ENCODE measurements around the gene CACHD1. TPM values are rescaled to one million over a fixed set of nuclear protein-coding genes. Genes with fewer than 3 reads are reported as not detected.

Gene CACHD1
- polyA plus RNA-seq, 1 of the 3 experiments (the other 2 are of a cell fraction): 2.2 TPM

DNA sequence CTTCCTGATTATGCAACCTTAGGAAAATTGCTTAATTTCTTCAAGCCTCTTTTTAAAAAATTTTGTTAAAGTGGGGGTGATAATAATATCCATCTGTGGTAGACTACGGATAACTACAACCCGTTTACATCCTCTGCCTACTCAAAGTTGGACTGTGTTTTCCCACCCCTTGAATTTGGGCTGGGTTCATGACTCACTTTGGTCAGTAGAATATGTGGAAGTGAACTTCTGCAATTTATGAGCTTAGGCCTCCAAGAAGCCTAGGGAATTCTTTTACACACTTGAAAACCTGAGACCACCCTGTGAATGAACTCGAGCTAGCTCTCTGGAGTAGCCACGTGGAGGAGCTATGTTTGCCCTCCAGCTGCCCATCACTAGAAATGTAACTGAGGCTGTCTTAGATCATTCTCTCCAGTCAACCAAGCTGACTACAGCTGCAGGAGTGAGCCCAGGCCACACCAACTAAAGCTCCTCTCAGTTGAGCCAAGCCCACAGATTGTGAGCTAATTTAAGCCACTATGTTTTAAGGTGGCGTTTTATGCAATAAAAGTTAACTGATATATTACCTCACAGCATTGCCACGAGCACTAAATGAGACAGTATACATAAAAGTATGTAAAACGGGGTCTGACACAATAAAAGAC lies 29.6 kb upstream of the CACHD1 start:
- CTCF ChIA-PET: interaction anchor here (2.0 kb wide), 1 partner anchor 10 kb away, joined by 4 read pairs; no protein-coding TSS in a partner anchor
- H3K4me1 ChIP-seq (ENCODE audit: control insufficient read depth in 1 of 2, insufficient read depth in 2 of 2, low read depth in 1 of 2, low read length in 1 of 2): no peaks in the 10 kb centered on the region
- no peaks in the 10 kb centered on the region for H4K20me1 ChIP-seq (ENCODE audit: insufficient read depth)
- H3K9me3 ChIP-seq: no peaks in the 10 kb centered on the region
- no peak overlapping the region for H3K9ac ChIP-seq
- POLR2A ChIA-PET: no interaction called here
- DNase-seq: no peak
- no peaks in the 10 kb centered on the region for H3K27me3 ChIP-seq (ENCODE audit: insufficient read depth)
- no peak overlapping the region for H2AFZ ChIP-seq (ENCODE audit: low read depth)
- no peaks in the 10 kb centered on the region for H3K36me3 ChIP-seq (replicated peaks in 1 of 2; ENCODE audit: control insufficient read depth in 1 of 2, insufficient read depth in 2 of 2, low read length in 1 of 2)
- no peak overlapping the region for H3K4me2 ChIP-seq
- H3K79me2 ChIP-seq (ENCODE audit: insufficient read depth): no peaks in the 10 kb centered on the region
- 53% methylated on average over 7 of the region's 7 CpGs for WGBS (ENCODE audit: low lambda C conversion rate)
- H3K4me3 ChIP-seq (ENCODE audit: low read depth in 2 of 2, low read length in 1 of 2): no peak overlapping the region
- H3F3A ChIP-seq (replicated peaks; ENCODE audit: insufficient read depth): no peaks in the 10 kb centered on the region
- TF ChIP-seq, protein P1, sequence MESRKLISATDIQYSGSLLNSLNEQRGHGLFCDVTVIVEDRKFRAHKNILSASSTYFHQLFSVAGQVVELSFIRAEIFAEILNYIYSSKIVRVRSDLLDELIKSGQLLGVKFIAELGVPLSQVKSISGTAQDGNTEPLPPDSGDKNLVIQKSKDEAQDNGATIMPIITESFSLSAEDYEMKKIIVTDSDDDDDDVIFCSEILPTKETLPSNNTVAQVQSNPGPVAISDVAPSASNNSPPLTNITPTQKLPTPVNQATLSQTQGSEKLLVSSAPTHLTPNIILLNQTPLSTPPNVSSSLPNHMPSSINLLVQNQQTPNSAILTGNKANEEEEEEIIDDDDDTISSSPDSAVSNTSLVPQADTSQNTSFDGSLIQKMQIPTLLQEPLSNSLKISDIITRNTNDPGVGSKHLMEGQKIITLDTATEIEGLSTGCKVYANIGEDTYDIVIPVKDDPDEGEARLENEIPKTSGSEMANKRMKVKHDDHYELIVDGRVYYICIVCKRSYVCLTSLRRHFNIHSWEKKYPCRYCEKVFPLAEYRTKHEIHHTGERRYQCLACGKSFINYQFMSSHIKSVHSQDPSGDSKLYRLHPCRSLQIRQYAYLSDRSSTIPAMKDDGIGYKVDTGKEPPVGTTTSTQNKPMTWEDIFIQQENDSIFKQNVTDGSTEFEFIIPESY (IDR thresholded peaks at IDR 0.05; ENCODE audit: borderline replicate concordance, low read depth): no peak
- no peak for TF ChIP-seq EP300 (IDR thresholded peaks at IDR 0.05; ENCODE audit: borderline replicate concordance in 1 of 2, low read depth in 1 of 2, low read length in 1 of 2)
- TF ChIP-seq TCF12 (IDR thresholded peaks at IDR 0.05): no peak
- TF ChIP-seq, protein P2, sequence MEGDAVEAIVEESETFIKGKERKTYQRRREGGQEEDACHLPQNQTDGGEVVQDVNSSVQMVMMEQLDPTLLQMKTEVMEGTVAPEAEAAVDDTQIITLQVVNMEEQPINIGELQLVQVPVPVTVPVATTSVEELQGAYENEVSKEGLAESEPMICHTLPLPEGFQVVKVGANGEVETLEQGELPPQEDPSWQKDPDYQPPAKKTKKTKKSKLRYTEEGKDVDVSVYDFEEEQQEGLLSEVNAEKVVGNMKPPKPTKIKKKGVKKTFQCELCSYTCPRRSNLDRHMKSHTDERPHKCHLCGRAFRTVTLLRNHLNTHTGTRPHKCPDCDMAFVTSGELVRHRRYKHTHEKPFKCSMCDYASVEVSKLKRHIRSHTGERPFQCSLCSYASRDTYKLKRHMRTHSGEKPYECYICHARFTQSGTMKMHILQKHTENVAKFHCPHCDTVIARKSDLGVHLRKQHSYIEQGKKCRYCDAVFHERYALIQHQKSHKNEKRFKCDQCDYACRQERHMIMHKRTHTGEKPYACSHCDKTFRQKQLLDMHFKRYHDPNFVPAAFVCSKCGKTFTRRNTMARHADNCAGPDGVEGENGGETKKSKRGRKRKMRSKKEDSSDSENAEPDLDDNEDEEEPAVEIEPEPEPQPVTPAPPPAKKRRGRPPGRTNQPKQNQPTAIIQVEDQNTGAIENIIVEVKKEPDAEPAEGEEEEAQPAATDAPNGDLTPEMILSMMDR (IDR thresholded peaks at IDR 0.05): no peak
- TF ChIP-seq, protein P3, sequence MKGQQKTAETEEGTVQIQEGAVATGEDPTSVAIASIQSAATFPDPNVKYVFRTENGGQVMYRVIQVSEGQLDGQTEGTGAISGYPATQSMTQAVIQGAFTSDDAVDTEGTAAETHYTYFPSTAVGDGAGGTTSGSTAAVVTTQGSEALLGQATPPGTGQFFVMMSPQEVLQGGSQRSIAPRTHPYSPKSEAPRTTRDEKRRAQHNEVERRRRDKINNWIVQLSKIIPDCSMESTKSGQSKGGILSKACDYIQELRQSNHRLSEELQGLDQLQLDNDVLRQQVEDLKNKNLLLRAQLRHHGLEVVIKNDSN (IDR thresholded peaks at IDR 0.05; ENCODE audit: borderline replicate concordance, low read depth): no peak
- no peak for TF ChIP-seq MEF2A (IDR thresholded peaks at IDR 0.05; ENCODE audit: borderline replicate concordance, low read depth)
- TF ChIP-seq, protein P4, sequence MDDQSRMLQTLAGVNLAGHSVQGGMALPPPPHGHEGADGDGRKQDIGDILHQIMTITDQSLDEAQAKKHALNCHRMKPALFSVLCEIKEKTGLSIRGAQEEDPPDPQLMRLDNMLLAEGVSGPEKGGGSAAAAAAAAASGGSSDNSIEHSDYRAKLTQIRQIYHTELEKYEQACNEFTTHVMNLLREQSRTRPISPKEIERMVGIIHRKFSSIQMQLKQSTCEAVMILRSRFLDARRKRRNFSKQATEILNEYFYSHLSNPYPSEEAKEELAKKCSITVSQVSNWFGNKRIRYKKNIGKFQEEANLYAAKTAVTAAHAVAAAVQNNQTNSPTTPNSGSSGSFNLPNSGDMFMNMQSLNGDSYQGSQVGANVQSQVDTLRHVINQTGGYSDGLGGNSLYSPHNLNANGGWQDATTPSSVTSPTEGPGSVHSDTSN (IDR thresholded peaks at IDR 0.05): no peak
- no peak for TF ChIP-seq YY1 (IDR thresholded peaks at IDR 0.05; ENCODE audit: low read depth)
- no peak for TF ChIP-seq GATA2 (CRISPR knock-in tag; IDR thresholded peaks at IDR 0.05)
- TF ChIP-seq JUND (IDR thresholded peaks at IDR 0.05): no peak
- H3K9me2 ChIP-seq: no peaks in the 10 kb centered on the region
- H3K27ac ChIP-seq (ENCODE audit: low read depth in 2 of 2, low read length in 1 of 2): no peak overlapping the region

DNA sequence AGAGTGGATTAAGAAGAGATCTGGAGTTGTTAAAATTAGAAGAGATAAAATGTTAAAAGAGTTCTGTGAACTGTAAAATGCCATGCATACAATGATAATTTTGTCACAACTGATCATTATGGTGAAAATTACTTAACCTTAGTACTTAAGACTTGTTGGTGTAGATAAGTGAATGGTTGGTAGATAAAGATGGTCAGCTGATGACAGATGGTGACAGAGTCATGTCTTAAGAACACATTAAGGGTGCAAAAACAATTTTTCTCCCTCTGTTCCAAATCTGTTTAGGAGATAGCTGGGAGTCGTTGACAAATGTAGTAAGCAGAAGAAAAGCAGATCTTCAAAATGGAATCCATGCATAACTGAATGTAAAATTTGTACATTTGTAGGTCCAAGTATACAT lies 18.5 kb upstream of the CACHD1 start:
- H3K27ac ChIP-seq (ENCODE audit: low read depth in 2 of 2, low read length in 1 of 2): no peak overlapping the region
- TF ChIP-seq, protein P2 (IDR thresholded peaks at IDR 0.05): no peak
- TF ChIP-seq FOSL2 (IDR thresholded peaks at IDR 0.05; ENCODE audit: borderline replicate concordance, low read depth): no peak
- TF ChIP-seq, protein P5, sequence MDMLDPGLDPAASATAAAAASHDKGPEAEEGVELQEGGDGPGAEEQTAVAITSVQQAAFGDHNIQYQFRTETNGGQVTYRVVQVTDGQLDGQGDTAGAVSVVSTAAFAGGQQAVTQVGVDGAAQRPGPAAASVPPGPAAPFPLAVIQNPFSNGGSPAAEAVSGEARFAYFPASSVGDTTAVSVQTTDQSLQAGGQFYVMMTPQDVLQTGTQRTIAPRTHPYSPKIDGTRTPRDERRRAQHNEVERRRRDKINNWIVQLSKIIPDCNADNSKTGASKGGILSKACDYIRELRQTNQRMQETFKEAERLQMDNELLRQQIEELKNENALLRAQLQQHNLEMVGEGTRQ (IDR thresholded peaks at IDR 0.05; ENCODE audit: borderline replicate concordance, low read depth, low read length): no peak
- TF ChIP-seq GABPA (IDR thresholded peaks at IDR 0.05; ENCODE audit: low read depth): no peak
- TF ChIP-seq, protein P6, sequence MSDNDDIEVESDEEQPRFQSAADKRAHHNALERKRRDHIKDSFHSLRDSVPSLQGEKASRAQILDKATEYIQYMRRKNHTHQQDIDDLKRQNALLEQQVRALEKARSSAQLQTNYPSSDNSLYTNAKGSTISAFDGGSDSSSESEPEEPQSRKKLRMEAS (IDR thresholded peaks at IDR 0.05; ENCODE audit: low read depth): no peak
- no peak for TF ChIP-seq MXI1 (IDR thresholded peaks at IDR 0.05; ENCODE audit: low read depth, low read length)
- no peak for TF ChIP-seq CHD2 (IDR thresholded peaks at IDR 0.05; ENCODE audit: low read length, partially characterized antibody)
- no peaks in the 10 kb centered on the region for H3K27me3 ChIP-seq (ENCODE audit: insufficient read depth)
- no peaks in the 10 kb centered on the region for H3K79me2 ChIP-seq (ENCODE audit: insufficient read depth)
- no peak overlapping the region for H3K4me3 ChIP-seq (ENCODE audit: low read depth in 2 of 2, low read length in 1 of 2)
- no peak overlapping the region for H3K4me2 ChIP-seq
- DNase-seq: no peak
- no peak overlapping the region for H3K9ac ChIP-seq
- H3K9me2 ChIP-seq: no peaks in the 10 kb centered on the region
- ChIA-PET CTCF (no interaction called here), POLR2A (no interaction called here)
- H2AFZ ChIP-seq (ENCODE audit: low read depth): no peak overlapping the region
- H3F3A ChIP-seq (replicated peaks; ENCODE audit: insufficient read depth): no peaks in the 10 kb centered on the region
- H3K9me3 ChIP-seq: no peaks in the 10 kb centered on the region
- WGBS (ENCODE audit: low lambda C conversion rate): 33% methylated on average over 1 of the region's 1 CpG
- H3K4me1 ChIP-seq (ENCODE audit: control insufficient read depth in 1 of 2, insufficient read depth in 2 of 2, low read depth in 1 of 2, low read length in 1 of 2): peaks cover 0 to 2% of the 10 kb centered on the region in 2 experiments; a peak in 2 of 4 replicates
- no peaks in the 10 kb centered on the region for H4K20me1 ChIP-seq (ENCODE audit: insufficient read depth)
- no peaks in the 10 kb centered on the region for H3K36me3 ChIP-seq (replicated peaks in 1 of 2; ENCODE audit: control insufficient read depth in 1 of 2, insufficient read depth in 2 of 2, low read length in 1 of 2)
